ENCODE results near the gene FREM1.

FREM1 gene

DNA sequence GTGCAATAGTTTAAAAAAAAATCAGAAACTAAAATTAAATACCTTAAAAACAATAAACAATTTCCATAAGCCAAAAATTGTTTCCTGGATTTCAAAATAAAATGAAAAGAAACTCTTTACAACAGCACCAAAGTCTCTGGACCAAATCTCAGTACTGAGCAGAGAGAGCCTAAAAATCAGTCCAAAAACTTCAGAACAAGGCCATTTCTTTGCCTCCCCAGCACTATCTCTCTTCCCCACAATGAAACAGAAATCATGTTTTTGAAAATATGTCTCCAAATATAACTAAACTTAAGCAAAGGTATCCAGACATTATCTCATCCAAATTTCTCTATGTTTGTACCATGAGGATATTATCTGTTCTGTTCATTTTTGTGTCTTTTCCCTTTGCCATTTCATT is 1.0 kb downstream of the FREM1 start:
- no peak for DNase-seq (ENCODE audit: low read depth)

DNA sequence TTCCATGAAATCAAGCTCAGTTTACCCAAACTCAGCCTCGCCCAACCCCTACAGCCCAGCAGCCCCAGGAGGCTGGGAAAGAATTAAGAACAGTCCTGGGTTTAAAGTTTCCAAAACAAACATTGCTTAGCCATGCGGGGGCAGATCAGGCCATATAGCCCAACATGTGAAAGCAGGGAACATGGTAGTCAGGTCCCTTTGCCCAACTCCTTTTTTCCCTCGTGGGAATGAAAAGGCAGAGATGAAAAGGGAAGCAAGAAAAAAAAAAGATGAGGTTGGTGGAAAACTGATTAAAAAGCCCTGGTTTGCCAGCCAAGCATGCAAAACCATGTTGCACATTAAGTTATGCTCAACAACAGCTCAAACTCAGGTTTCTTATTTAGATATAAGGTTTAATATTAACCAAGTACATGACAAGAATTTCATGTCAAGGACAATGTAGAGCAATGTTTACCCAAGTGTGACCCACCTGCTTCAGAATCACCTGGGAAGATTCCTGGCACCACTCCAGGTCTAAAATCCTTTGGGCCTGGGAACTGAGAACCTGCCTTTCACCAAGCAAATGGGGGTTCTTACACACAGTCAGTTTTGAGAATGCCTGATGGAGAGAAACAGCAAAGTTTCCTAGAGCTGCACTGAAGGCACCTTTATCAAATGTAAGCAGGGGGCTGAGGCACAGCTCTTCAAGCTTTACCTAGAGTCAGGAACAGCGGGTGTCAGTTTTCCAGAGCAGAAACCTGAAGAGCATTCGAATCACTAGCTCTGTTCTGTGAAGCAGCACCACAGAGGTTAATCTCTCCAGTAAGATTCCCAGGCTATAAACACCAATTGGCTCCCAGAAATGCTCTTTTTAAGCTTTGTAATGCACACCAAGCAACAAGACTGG is 1.7 kb downstream of the FREM1 start:
- no peak for DNase-seq (ENCODE audit: low read depth)

DNA sequence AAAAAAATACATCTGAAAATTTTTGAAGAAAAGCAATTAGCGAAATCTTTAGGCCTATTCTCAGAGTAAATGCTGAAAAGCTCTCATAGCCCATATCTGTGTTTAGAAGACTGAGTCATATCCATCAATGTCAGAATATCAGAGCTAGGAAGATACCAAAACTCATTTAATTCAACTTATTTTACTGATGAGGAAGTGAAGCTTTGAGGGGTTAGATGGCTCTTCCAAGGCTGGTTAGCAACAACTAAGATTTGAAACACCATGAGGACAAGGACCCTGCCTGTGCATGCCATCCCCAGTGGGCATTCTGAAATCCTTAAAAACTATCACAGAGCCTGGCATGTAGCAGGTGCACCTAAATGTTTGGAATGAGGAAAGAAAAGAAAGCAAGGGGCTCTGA is 2.5 kb downstream of the FREM1 start:
- no peak for DNase-seq (ENCODE audit: low read depth)

DNA sequence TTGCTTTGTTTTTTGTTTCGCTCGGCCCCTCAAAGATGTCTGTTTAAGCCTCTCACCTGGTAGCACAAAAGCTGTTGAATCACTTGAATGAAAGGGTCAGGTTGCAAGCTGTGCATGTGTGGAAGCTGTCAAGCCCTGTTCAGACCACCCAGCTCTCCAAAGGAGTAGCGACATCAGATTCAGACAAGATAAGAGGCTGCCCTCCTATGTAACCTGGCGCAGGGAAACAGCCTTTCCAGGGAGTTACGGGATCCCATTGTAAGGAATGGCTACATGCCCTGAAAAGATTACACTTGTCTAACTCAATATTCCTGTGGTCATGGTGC is 2.9 kb downstream of the FREM1 start:
- no peak for DNase-seq (ENCODE audit: low read depth)

DNA sequence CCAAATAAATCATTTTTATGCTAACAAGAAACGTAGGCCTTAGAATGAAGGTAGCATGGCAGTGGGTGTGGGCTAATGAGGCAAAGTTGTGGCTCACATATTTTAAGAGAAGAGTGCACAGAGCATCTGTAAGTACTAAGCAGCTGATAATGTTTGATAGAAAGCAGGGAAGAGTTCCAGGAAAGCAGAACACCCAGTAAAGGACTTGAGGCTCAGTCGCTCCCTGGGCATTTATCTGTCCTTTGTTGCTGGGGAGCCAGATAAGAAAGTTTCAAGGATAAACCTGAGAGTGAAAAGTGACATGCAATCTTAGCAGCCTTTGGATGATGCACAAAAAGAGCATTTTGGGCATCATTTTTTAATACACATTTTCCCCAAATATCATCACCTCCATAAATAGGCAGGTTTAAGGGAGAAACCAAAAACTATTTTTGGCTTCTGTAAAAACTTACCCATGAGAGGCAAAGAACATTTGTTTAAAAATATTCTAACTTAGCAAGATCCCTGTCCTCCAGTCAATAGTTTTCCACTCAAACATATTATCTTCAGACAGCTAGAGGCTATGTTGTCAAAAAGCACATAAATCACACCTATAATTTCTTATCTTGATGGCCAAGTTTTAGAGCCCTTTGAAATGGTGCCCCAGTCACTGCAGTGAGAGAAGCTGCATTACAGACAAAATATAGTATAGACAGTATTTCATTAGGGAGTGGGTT is 3.4 kb downstream of the FREM1 start:
- no peak for DNase-seq (ENCODE audit: low read depth)

GRCh38 chr9:14906000-14906399 is 4.2 kb downstream of the FREM1 start:
- DNase-seq (ENCODE audit: low read depth), result no peak

DNA sequence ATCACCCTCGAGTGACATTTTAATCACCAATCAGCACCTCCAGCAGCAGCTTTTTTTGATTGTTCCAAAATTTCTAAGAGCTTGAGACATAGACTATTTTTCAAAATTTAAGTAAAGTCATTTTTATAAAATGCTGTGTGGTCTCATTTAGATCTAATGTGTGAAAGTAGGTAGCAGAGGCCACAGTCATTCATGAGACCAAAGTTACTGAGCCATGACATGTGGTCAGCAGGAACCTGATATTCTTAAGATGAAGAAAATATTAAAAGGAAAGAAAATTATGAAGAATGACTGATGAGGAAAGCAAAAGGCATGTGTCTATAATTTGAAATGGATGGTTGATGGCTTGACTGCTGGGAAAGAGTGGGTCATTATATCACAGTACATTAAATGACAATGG is 7.2 kb downstream of the FREM1 start:
- no peak for DNase-seq (ENCODE audit: low read depth)

- DNase-seq (ENCODE audit: low read depth), result no peak
Observed at GRCh38 chr9:14902561-14902960, 7.7 kb downstream of the FREM1 start.

GRCh38 chr9:14899815-14900193 is 10.4 kb downstream of the FREM1 start:
- DNase-seq (ENCODE audit: low read depth), result no peak

DNA sequence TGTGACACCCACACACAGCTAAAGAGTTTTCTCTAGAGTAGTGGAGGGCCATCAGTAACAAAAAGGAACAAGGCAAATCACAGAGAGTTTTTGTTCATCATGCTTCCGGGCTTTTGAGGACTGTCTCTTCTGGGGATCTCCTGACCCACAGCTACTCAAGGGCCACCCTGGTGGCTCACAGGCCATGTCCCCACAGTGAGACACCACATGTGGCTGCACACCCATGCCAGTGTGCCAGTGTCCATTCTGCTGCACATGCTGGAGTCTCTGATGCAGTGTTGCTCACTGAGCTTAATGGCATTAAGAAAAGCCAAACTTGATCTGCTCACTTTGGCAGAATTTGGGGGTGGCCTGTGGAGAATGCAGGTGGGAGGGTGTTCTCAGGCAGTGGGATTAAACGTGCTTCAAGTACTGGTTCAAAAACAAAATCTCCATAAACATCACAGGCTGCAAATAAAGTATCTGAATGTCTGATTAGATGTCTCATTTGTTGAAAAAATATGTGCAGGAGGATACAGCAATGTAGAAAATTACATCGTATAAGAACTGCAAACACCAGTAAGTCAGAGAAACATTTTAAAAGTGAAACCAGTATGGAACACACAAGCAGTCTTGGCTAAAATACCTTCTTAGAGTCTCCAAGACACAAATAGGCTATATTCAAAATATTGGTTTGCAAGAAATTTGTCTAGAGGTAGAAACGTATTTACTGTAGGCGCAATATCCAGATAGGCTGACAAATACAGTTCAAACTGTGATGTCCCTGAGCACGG is 11.0 kb downstream of the FREM1 start:
- no peak for DNase-seq (ENCODE audit: low read depth)

DNA sequence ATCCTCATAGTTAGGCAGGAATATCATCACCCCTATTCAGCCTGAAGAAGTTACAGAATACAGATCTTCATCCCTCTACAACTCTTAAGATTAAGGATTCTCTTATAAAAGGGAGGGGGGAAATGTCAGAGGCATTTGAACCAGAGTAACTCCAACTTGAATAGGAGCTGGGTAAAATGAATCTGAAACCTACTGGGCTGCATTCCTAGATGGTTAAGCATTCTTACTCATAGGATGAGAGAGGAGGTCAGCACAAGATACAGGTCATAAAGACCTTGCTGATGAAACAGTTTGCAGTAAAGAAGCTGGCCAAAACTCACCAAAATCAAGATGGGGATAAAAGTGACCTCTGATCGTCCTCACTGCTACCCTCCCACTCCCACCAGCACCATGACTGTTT is 14.4 kb downstream of the FREM1 start:
- DNase-seq (ENCODE audit: low read depth), result no peak

DNA sequence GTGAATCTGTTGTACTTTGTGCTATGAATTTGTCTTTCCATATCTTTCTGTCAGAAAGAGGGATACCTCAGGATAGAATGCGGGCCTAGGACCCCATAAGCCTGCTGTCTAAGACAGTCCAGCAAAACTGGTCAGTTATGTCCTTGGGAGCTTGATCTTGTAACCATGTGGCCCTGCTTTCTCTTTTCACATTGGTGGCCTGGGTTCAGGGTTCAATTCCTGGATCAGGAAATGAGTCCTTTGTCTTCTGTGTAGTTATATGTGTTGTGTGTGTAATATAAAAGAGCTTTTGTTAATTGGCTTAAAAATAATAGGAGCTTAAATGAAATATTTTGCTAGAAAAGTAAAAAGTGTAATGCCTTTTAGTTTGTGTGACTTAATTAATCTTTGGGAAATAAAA is 16.9 kb downstream of the FREM1 start:
- no peak for DNase-seq (ENCODE audit: low read depth)

- DNase-seq (ENCODE audit: low read depth), result no peak
Observed at GRCh38 chr9:14891332-14891731, 18.9 kb downstream of the FREM1 start.

DNA sequence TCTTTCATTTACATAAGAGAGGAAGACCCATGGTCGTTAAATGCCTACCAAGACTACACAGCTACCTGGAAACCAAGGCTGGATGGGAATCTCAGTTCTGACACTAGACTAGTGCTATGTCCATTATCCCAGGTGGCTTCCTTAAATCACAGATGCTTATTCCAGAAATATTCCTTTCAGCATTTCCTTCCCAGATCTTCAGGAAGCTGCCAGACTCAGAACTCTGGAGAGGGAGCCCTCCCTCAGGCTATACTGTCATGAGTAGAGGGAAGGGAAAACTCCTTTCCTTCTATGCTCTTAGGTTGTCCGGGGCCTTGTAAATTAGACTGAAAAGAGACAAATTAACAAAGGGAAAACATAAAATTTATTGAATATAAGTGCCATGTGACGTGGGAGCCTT is 20.8 kb downstream of the FREM1 start:
- no peak for DNase-seq (ENCODE audit: low read depth)

- no peak for DNase-seq (ENCODE audit: low read depth)
Observed at GRCh38 chr9:14888875-14889274, 21.4 kb downstream of the FREM1 start.

GRCh38 chr9:14888272-14888671 is 22.0 kb downstream of the FREM1 start:
- DNase-seq (ENCODE audit: low read depth), result no peak

GRCh38 chr9:14887149-14887548 is 23.1 kb downstream of the FREM1 start:
- DNase-seq (ENCODE audit: low read depth), result no peak

- no peak for DNase-seq (ENCODE audit: low read depth)
Observed at GRCh38 chr9:14883310-14883944, 26.8 kb downstream of the FREM1 start.

DNA sequence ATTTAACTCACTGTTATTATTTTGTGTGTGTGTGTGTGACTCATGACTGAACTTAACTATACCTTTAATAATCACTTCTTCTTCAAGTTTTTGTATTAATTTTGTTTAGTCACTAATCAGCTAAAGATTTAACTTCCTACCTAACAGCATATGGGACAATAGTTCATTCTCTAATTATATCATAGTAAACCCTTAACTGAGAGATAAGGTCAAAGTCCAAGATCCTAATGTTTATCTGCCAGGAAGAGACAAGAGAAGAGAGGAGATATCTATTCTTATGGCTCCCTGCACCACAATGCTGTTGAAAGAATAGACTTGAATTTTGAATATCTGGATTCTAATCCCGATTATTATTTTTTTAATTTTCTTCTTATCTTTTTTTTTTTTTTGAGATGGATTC is 28.1 kb downstream of the FREM1 start:
- no peak for DNase-seq (ENCODE audit: low read depth)

- DNase-seq (ENCODE audit: low read depth), result no peak
Observed at GRCh38 chr9:14881006-14881405, 29.2 kb downstream of the FREM1 start.

DNA sequence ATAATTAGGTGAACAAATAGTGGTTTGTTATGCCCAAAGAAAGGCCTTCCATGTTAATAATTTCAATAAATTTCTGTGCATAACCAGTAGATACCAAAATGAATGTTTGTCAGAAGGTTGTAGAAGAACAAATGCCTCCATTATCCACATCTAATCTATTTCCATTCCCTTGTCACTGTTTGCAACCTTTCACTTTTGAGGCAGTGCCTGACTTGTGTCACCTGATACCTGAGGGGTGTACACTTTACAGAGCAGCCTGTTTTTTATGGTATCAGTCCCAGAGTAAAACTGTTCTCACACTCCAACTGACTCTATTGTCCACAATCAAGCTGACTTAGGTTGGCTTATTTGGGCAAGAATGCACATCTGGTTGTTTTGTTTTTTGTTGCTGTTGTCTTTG is 40.1 kb downstream of the FREM1 start:
- no peak for DNase-seq (ENCODE audit: low read depth)

DNA sequence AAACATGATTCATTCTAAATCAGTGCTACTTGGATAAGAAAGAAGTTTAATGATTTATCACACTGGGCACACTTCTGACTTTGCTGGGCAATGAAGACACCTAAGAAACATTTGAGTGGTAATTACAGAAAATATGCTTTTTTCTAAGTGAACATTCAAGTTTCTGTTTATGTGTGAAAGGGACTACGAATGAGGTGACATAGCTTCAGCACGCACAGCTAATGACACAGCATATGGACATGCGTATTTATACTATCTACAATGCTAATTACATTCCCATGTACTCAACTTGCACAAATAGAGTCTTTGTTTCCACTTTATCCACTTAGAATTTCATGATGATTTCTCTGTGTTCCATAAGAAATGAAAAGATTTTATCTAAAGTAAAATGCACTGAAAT is 40.6 kb downstream of the FREM1 start:
- no peak for DNase-seq (ENCODE audit: low read depth)

Data from activated T-cell treated with anti-CD3 and anti-CD28 coated beads for 48 hours (primary cell).